HEK293 (cell line): Measurements from ENCODE around the gene SPG11.
A peak's percentile ranks its signal among the peaks of the same experiment; 100 is the strongest.

Experiments
- CTCF ChIA-PET: fragments of 350-600 bp; formaldehyde crosslinking; extraction: SDS; loops from one replicate; lab custom pipeline; 2021; ENCODE audit warnings: antibody characterized with exemption; lab: Yijun Ruan, JAX
- POLR2A ChIA-PET: fragments of 300-600 bp; formaldehyde crosslinking; extraction: SDS; loops from one replicate; lab custom pipeline; 2020; ENCODE audit warnings: antibody characterized with exemption, inconsistent platforms; lab: Yijun Ruan, JAX
- H3K27ac ChIP-seq: fragments of 200-500 bp; sonication (Bioruptor generic); 2 replicates; pipeline ENCODE4 v1.5.1; 2014; ENCODE audit warnings: low read depth, low read length, control low read depth, inconsistent platforms; ENCODE audit errors: extremely low read depth
- H3K36me3 ChIP-seq, 2 experiments: fragments of 200-500 bp in 1 of 2; sonication (Bioruptor generic) in 1 of 2; 1 replicate in 1 of 2; 2 replicates in 1 of 2; pipeline ENCODE4 v1.5.1; 2014 to 2017; ENCODE audit warnings: inconsistent platforms in 2 of 2, low read length in 2 of 2; ENCODE audit not compliant: control insufficient read depth in 2 of 2, insufficient read depth in 1 of 2
- H3K4me1 ChIP-seq: fragments of 200-500 bp; sonication (Bioruptor generic); 2 replicates; pipeline ENCODE4 v1.5.1; 2014; ENCODE audit warnings: mild to moderate bottlenecking, low read length, inconsistent platforms; ENCODE audit not compliant: control insufficient read depth, insufficient read depth
- H3K4me3 ChIP-seq: 2 replicates; pipeline ENCODE4 v1.5.1; 2011; ENCODE audit warnings: low read depth, mild to moderate bottlenecking, control low read depth, low read length, moderate library complexity
- H3K9me3 ChIP-seq: fragments of 200-500 bp; sonication (Bioruptor generic); 2 replicates; pipeline ENCODE4 v1.5.1; 2014; ENCODE audit warnings: low read depth, low read length, inconsistent platforms; ENCODE audit not compliant: control insufficient read depth, insufficient read depth
- BCL11A ChIP-seq: fragments of 450-650 bp; formaldehyde crosslinking; IDR thresholded peaks from 2 replicates; pipeline ENCODE4 v1.5.1; 2016; ENCODE audit warnings: low read depth, missing biosample characterization, missing genetic modification characterization
- BCL6B ChIP-seq: fragments of 450-650 bp; formaldehyde crosslinking; IDR thresholded peaks from 2 replicates; pipeline ENCODE4 v1.5.1; 2017; ENCODE audit warnings: missing biosample characterization, missing genetic modification characterization
- GLI2 ChIP-seq: fragments of 450-650 bp; formaldehyde crosslinking; IDR thresholded peaks from 2 replicates; pipeline ENCODE4; 2017; ENCODE audit warnings: missing biosample characterization, missing genetic modification characterization, low read depth, borderline replicate concordance
- MEIS1 ChIP-seq: sonication (generic); formaldehyde crosslinking; IDR thresholded peaks from 2 replicates; pipeline ENCODE4 v1.8.1; 2022; ENCODE audit warnings: missing genetic modification reagents, mild to moderate bottlenecking, borderline replicate concordance
- SCRT2 ChIP-seq: fragments of 450-650 bp; formaldehyde crosslinking; IDR thresholded peaks from 2 replicates; pipeline ENCODE4 v1.5.1; 2016; ENCODE audit warnings: missing biosample characterization, missing genetic modification characterization
- ZBTB21 ChIP-seq: fragments of 450-650 bp; formaldehyde crosslinking; IDR thresholded peaks from 2 replicates; pipeline ENCODE4 v1.5.1; 2017; ENCODE audit warnings: missing biosample characterization, missing genetic modification characterization
- ZFP3 ChIP-seq: fragments of 450-650 bp; formaldehyde crosslinking; IDR thresholded peaks from 2 replicates; pipeline ENCODE4 v1.5.1; 2016; ENCODE audit warnings: low read depth, missing biosample characterization, missing genetic modification characterization
- ZNF184 ChIP-seq: fragments of 450-650 bp; IDR thresholded peaks from 2 replicates; pipeline ENCODE4 v1.5.1; 2018; ENCODE audit warnings: missing biosample characterization, mild to moderate bottlenecking, missing genetic modification characterization
- ZNF239 ChIP-seq: fragments of 450-650 bp; formaldehyde crosslinking; IDR thresholded peaks from 2 replicates; pipeline ENCODE4 v1.5.1; 2016; ENCODE audit warnings: missing biosample characterization, missing genetic modification characterization
- ZNF24 ChIP-seq: fragments of 450-650 bp; formaldehyde crosslinking; IDR thresholded peaks from 2 replicates; pipeline ENCODE4 v1.5.1; 2016; ENCODE audit warnings: missing biosample characterization, missing genetic modification characterization
- ZNF248 ChIP-seq: fragments of 450-650 bp; formaldehyde crosslinking; IDR thresholded peaks from 2 replicates; pipeline ENCODE4 v1.5.1; 2017; ENCODE audit warnings: missing biosample characterization, missing genetic modification characterization
- ZNF26 ChIP-seq: fragments of 450-650 bp; formaldehyde crosslinking; IDR thresholded peaks from 2 replicates; pipeline ENCODE4 v1.5.1; 2016; ENCODE audit warnings: missing biosample characterization, missing genetic modification characterization
- ZNF341 ChIP-seq: fragments of 450-650 bp; formaldehyde crosslinking; IDR thresholded peaks from 2 replicates; pipeline ENCODE4; 2016; ENCODE audit warnings: low read depth, missing biosample characterization, missing genetic modification characterization
- ZNF354C ChIP-seq: fragments of 450-650 bp; formaldehyde crosslinking; IDR thresholded peaks from 2 replicates; pipeline ENCODE4 v1.5.1; 2016; ENCODE audit warnings: missing biosample characterization, missing genetic modification characterization, low read depth, borderline replicate concordance
- ZNF544 ChIP-seq: fragments of 450-650 bp; formaldehyde crosslinking; IDR thresholded peaks from 2 replicates; pipeline ENCODE4 v1.5.0; 2017; ENCODE audit warnings: missing biosample characterization, missing genetic modification characterization
- ZNF580 ChIP-seq: fragments of 450-650 bp; formaldehyde crosslinking; IDR thresholded peaks from 2 replicates; pipeline ENCODE4 v1.5.1; 2016; ENCODE audit warnings: missing biosample characterization, missing genetic modification characterization
- ZNF596 ChIP-seq: fragments of 450-650 bp; IDR thresholded peaks from 2 replicates; pipeline ENCODE4 v1.5.0; 2018; ENCODE audit warnings: missing biosample characterization, mild to moderate bottlenecking, missing genetic modification characterization, moderate library complexity
- ZNF664 ChIP-seq: fragments of 450-650 bp; formaldehyde crosslinking; IDR thresholded peaks from 2 replicates; pipeline ENCODE4 v1.5.1; 2016; ENCODE audit warnings: missing biosample characterization, missing genetic modification characterization
- ZNF76 ChIP-seq: fragments of 450-650 bp; formaldehyde crosslinking; IDR thresholded peaks from 2 replicates; pipeline ENCODE4; 2016; ENCODE audit warnings: low read depth, missing biosample characterization, missing genetic modification characterization, borderline replicate concordance

The SPG11 gene

GRCh38 chr15:44710236-44711095 is 47.0 kb upstream of the SPG11 start:
- CTCF ChIA-PET: interaction anchor here (0.6 to 2.8 kb wide), 6 partner anchors 25 to 737 kb away, joined by 3 to 13 read pairs (median 6); partner anchors contain the start of genes SPG11 and TRIM69
- H3K4me1 ChIP-seq: no peaks in the 10 kb centered on the region
- H3K27ac ChIP-seq: peak overlapping the region; percentile 25; the same call in 1 of the 2 replicates
- H3K4me3 ChIP-seq: peak overlapping the region; percentile 67
- no peaks in the 10 kb centered on the region for H3K9me3 ChIP-seq
- TF ChIP-seq ZNF664 (tag by site-specific recombination) (peak; percentile 90), ZNF24 (tag by site-specific recombination) (peak; percentile 90), ZBTB21 (tag by site-specific recombination) (0 out of 2 replicates have a peak, but pooled peaks have one; percentile 8), ZNF341 (tag by site-specific recombination) (peak; percentile 64), ZNF544 (tag by site-specific recombination) (no peak), ZNF580 (tag by site-specific recombination) (0 out of 2 replicates have a peak, but pooled peaks have one; percentile 22)
- TF ChIP-seq, all 188 proteins: peak for 5
- H3K36me3 ChIP-seq: peaks cover 0 to 9% of the 10 kb centered on the region in 2 experiments; a peak in 1 of 3 replicates
- POLR2A ChIA-PET: interaction anchor here (0.7 to 3.7 kb wide), 8 partner anchors 9 to 421 kb away, joined by 3 to 37 read pairs (median 16); partner anchors contain the start of genes SPG11 and TRIM69

GRCh38 chr15:44706946-44707636 is 43.6 kb upstream of the SPG11 start:
- Histone ChIP-seq H3K36me3 (no peaks in the 10 kb centered on the region), H3K4me3 (no peak overlapping the region), H3K27ac (no peak overlapping the region)
- ChIA-PET CTCF (interaction anchor here (1.5 kb wide), 1 partner anchor 44 kb away, joined by 4 read pairs; the partner anchor contains the start of gene SPG11), POLR2A (interaction anchor here (1.0 kb wide), 1 partner anchor 22 kb away, joined by 3 read pairs; no protein-coding TSS in a partner anchor)
- TF ChIP-seq ZNF184 (tag by site-specific recombination) (no peak), GLI2 (tag by site-specific recombination) (no peak), SCRT2 (no peak), ZNF354C (tag by site-specific recombination) (no peak), ZNF239 (tag by site-specific recombination) (no peak), ZNF248 (tag by site-specific recombination) (no peak), ZNF76 (tag by site-specific recombination) (no peak), BCL6B (tag by site-specific recombination) (no peak), ZNF26 (tag by site-specific recombination) (no peak), BCL11A (tag by site-specific recombination) (no peak), MEIS1 (CRISPR knock-in tag) (no peak), ZNF596 (tag by site-specific recombination) (no peak), ZFP3 (no peak)
- TF ChIP-seq, all 188 proteins: peak for 0
- no peaks in the 10 kb centered on the region for H3K9me3 ChIP-seq
- H3K4me1 ChIP-seq: no peaks in the 10 kb centered on the region
